OCI-LY3 (cell line): ENCODE data around the gene LILRB3.
"Not testable (repeated sequence)": the region's sequence is repeated elsewhere in the genome, so short reads cannot be mapped to it uniquely, and the experiment has no call there.

Experiments
- H2AFZ ChIP-seq: fragments of 200-600, 300-600 bp; shearing (Covaris generic); 2 replicates; pipeline ENCODE4 v1.6.0; 2014; ENCODE audit warnings: antibody characterized with exemption, low read depth, low read length
- H3K27ac ChIP-seq: fragments of 200-600, 300-600 bp; sonication (generic); 2 replicates; pipeline ENCODE4 v1.5.1; 2014; ENCODE audit warnings: mild to moderate bottlenecking, low read length, moderate library complexity, mixed read lengths
- H3K27me3 ChIP-seq: fragments of 200-600, 300-600 bp; sonication (generic); 2 replicates; pipeline ENCODE4 v1.6.1; 2014; ENCODE audit warnings: low read depth, low read length, mixed read lengths
- H3K36me3 ChIP-seq: fragments of 200-600, 300-600 bp; sonication (generic); replicated peaks from 2 replicates; pipeline ENCODE3; 2014; ENCODE audit warnings: low read depth, low read length, mixed read lengths
- H3K4me1 ChIP-seq: fragments of 300-600, 200-600 bp; sonication (generic); 2 replicates; pipeline ENCODE4 v1.6.1; 2014; ENCODE audit warnings: low read length, mixed read lengths
- H3K4me2 ChIP-seq: fragments of 200-600, 300-600 bp; sonication (generic); 2 replicates; pipeline ENCODE4 v1.6.1; 2014; ENCODE audit warnings: low read length, mixed read lengths
- H3K4me3 ChIP-seq: fragments of 300-600, 200-600 bp; sonication (generic); 2 replicates; pipeline ENCODE4 v1.5.1; 2014; ENCODE audit warnings: antibody characterized with exemption, mild to moderate bottlenecking, low read length, moderate library complexity
- H3K79me2 ChIP-seq: fragments of 300-600, 200-600 bp; shearing (Covaris generic); 2 replicates; pipeline ENCODE4 v1.6.1; 2014; ENCODE audit warnings: mild to moderate bottlenecking, low read length, mixed read lengths
- H3K9ac ChIP-seq: fragments of 300-600, 200-600 bp; shearing (Covaris generic); 2 replicates; pipeline ENCODE4 v1.6.0; 2014; ENCODE audit warnings: mild to moderate bottlenecking, low read length, moderate library complexity
- H3K9me3 ChIP-seq: fragments of 200-600, 300-600 bp; shearing (Covaris generic); 2 replicates; pipeline ENCODE4 v1.6.1; 2014; ENCODE audit warnings: low read length, mixed read lengths; ENCODE audit not compliant: insufficient read depth
- H4K20me1 ChIP-seq: fragments of 200-600, 300-600 bp; sonication (generic); 2 replicates; pipeline ENCODE4 v1.6.1; 2016; ENCODE audit warnings: low read length, mixed read lengths; ENCODE audit not compliant: insufficient read depth
- EZH2phosphoT487 ChIP-seq: fragments of 200-600 bp; shearing (Covaris generic); IDR thresholded peaks from 2 replicates; pipeline ENCODE4 v1.6.1; 2018; ENCODE audit warnings: antibody characterized with exemption, mixed run types, low read depth
- TF ChIP-seq, protein P1 (sequence below): fragments of 200-600, 300-600 bp; sonication (generic); IDR thresholded peaks from 2 replicates; pipeline ENCODE4 v1.5.1; 2014; ENCODE audit warnings: antibody characterized with exemption, low read length, low read depth

LILRB3 gene

DNA sequence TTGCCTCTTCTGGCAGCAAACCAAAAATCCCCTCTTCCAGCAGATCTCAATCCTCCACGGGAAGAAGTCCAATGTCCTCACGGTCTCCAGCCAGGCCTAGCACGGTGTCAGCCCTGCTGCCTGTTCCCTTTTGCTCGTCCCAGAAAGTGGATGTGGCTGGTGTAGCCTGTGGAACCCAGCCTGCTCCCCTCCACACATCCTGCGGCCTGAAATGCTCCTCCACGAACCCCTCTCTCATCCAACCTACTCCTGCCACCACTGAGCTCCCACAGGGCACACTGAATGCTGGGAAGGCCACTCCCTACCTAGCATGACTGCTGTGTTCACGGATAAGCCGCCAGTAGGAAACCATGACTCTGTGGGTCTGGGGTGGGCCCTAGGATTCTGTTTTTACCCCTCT lies 36.5 kb downstream of the LILRB3 start:
- Histone ChIP-seq H3K36me3 (peaks cover 8% of the 10 kb centered on the region), H3K4me1 (peaks cover 8% of the 10 kb centered on the region), H3K79me2 (peaks cover 12% of the 10 kb centered on the region), H3K9ac (no peak overlapping the region), H3K27me3 (no peaks in the 10 kb centered on the region), H4K20me1 (no peaks in the 10 kb centered on the region), H3K4me2 (no peak overlapping the region), H2AFZ (no peak overlapping the region), H3K4me3 (no peak overlapping the region), H3K27ac (no peak overlapping the region), H3K9me3 (no peaks in the 10 kb centered on the region)
- TF ChIP-seq, protein P1, sequence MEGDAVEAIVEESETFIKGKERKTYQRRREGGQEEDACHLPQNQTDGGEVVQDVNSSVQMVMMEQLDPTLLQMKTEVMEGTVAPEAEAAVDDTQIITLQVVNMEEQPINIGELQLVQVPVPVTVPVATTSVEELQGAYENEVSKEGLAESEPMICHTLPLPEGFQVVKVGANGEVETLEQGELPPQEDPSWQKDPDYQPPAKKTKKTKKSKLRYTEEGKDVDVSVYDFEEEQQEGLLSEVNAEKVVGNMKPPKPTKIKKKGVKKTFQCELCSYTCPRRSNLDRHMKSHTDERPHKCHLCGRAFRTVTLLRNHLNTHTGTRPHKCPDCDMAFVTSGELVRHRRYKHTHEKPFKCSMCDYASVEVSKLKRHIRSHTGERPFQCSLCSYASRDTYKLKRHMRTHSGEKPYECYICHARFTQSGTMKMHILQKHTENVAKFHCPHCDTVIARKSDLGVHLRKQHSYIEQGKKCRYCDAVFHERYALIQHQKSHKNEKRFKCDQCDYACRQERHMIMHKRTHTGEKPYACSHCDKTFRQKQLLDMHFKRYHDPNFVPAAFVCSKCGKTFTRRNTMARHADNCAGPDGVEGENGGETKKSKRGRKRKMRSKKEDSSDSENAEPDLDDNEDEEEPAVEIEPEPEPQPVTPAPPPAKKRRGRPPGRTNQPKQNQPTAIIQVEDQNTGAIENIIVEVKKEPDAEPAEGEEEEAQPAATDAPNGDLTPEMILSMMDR: no peak
- no peak for TF ChIP-seq EZH2phosphoT487

DNA sequence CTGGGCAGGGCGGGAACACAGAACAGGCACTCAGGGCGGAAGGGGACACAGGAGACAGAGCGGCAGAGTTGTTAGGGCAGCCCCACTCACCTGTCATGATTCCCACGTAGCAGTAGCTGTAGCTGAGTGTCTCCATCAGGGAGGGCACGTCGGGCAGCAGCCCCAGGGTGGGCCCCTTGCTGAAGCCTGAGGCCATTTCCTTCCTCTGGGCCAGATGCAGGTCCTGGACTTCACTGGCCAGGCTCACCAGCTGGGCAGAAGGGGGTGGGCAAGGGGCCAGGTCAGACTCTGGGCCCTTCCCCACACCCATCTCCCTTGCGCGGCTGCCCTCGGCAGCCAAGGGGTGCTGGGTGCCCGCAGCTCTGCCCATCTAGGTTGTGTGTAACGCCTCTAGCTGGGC lies 39.4 kb downstream of the LILRB3 start:
- Histone ChIP-seq H3K27ac (no peak overlapping the region), H3K9me3 (no peaks in the 10 kb centered on the region), H3K4me1 (peaks cover 5% of the 10 kb centered on the region), H3K4me2 (no peak overlapping the region), H2AFZ (no peak overlapping the region), H3K27me3 (no peaks in the 10 kb centered on the region), H3K36me3 (peaks cover 22% of the 10 kb centered on the region), H4K20me1 (no peaks in the 10 kb centered on the region), H3K4me3 (no peak overlapping the region), H3K79me2 (peaks cover 5% of the 10 kb centered on the region), H3K9ac (no peak overlapping the region)
- TF ChIP-seq, protein P1: no peak
- TF ChIP-seq EZH2phosphoT487: no peak

DNA sequence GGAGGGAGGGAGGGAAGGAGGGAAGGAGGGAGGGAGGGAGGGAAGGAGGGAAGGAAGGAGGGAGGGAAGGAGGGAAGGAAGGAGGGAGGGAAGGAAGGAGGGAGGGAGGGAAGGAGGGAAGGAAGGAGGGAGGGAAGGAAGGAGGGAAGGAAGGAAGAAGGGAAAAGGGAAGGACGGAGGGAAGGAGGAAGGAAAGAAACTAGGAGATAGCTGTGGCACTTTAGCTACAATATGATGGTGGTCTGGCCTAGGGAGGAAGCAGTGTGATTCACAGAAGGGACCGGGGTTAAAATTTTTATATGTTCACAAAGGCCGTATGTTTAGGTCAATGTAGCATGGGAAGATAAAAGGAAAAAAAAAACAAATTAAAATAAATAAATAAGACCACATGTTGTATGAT lies 40.9 kb downstream of the LILRB3 start:
- not testable (repeated sequence) for H3K27me3 ChIP-seq, H3K4me1 ChIP-seq, H4K20me1 ChIP-seq, H3K4me2 ChIP-seq, H3K79me2 ChIP-seq, H3K27ac ChIP-seq, H3K9ac ChIP-seq, H3K4me3 ChIP-seq, H3K9me3 ChIP-seq, H2AFZ ChIP-seq
- H3K36me3 ChIP-seq: peaks cover 23% of the 10 kb centered on the region

DNA sequence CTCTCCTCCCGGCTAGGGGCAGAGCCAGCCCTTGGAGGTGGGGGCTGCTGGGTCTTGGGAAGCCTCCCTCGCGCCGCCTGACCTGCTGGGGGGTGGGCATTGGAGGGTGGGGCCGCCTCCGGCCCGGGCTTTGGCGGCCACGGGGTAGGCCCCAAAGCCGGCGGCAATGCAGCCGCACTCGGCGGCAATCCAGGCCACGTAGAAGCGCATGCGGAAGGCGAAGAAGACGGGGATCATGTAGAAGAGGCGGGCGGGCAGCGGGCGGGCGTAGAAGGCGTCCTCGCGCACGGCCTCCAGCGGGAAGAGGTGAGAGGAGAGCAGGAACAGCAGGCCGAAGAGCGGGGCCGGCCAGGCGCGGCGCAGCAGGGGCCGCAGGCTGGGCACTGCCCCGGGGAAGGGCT lies 42.1 kb downstream of the LILRB3 start:
- no peaks in the 10 kb centered on the region for H3K79me2 ChIP-seq
- peaks cover 23% of the 10 kb centered on the region for H3K36me3 ChIP-seq
- H3K4me1 ChIP-seq: no peaks in the 10 kb centered on the region
- H3K27ac ChIP-seq: no peak overlapping the region
- H4K20me1 ChIP-seq: no peaks in the 10 kb centered on the region
- no peak overlapping the region for H2AFZ ChIP-seq
- no peak overlapping the region for H3K4me2 ChIP-seq
- H3K27me3 ChIP-seq: no peaks in the 10 kb centered on the region
- no peak overlapping the region for H3K9ac ChIP-seq
- TF ChIP-seq EZH2phosphoT487: no peak
- TF ChIP-seq, protein P1: no peak
- H3K9me3 ChIP-seq: no peaks in the 10 kb centered on the region
- H3K4me3 ChIP-seq: no peak overlapping the region

DNA sequence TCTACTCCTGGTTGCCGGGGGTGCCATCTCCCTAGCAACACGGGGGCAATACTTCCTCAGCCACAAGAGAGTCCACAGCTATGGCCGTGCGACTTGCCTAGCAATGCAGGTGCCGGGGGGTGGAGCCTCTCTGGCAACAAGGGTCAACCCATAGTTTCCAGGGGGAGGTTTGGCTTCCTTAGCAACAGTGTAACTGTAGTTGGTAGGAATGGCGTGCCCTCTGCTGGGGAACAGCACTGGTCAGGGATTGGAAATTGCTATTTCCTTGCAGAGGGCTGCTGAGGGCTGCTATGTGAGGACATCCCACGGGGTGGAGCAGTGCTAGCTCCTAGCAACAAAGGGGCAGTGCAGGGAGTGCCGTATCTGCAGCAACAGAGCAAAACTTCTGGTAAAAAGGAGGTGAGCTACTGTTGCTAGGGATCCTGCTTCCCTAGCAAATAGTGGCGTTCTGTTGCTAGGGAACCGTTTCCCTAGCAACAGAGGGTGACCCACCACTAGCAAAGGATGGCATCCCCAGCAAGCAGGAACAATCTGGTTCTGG lies 42.8 kb downstream of the LILRB3 start:
- H3K4me3 ChIP-seq: no peak overlapping the region
- no peak overlapping the region for H2AFZ ChIP-seq
- peaks cover 23% of the 10 kb centered on the region for H3K36me3 ChIP-seq
- H3K4me1 ChIP-seq: no peaks in the 10 kb centered on the region
- H4K20me1 ChIP-seq: no peaks in the 10 kb centered on the region
- TF ChIP-seq, protein P1: peak; percentile 39
- TF ChIP-seq EZH2phosphoT487: no peak
- H3K9ac ChIP-seq: no peak overlapping the region
- no peaks in the 10 kb centered on the region for H3K27me3 ChIP-seq
- no peak overlapping the region for H3K4me2 ChIP-seq
- no peak overlapping the region for H3K27ac ChIP-seq
- no peaks in the 10 kb centered on the region for H3K9me3 ChIP-seq
- no peaks in the 10 kb centered on the region for H3K79me2 ChIP-seq
